ENCODE data around the gene SRXN1. TPM values are rescaled to one million over a fixed set of nuclear protein-coding genes. Genes with fewer than 3 reads are reported as not detected.
"Not testable (repeated sequence)": the region's sequence is repeated elsewhere in the genome, so short reads cannot be mapped to it uniquely, and the experiment has no call there.

Gene SRXN1
- 41.5 and 58.9 TPM in 2 replicates for total RNA-seq

- peak; percentile 71 for DNase-seq (ENCODE audit: low read depth)
Observed at GRCh38 chr20:653110-653589, at the start of gene SRXN1. Gene SRXN1, minus strand, starts transcription at chr20:653200. Its CDS starts 15 bp downstream, at chr20:653185.

DNA sequence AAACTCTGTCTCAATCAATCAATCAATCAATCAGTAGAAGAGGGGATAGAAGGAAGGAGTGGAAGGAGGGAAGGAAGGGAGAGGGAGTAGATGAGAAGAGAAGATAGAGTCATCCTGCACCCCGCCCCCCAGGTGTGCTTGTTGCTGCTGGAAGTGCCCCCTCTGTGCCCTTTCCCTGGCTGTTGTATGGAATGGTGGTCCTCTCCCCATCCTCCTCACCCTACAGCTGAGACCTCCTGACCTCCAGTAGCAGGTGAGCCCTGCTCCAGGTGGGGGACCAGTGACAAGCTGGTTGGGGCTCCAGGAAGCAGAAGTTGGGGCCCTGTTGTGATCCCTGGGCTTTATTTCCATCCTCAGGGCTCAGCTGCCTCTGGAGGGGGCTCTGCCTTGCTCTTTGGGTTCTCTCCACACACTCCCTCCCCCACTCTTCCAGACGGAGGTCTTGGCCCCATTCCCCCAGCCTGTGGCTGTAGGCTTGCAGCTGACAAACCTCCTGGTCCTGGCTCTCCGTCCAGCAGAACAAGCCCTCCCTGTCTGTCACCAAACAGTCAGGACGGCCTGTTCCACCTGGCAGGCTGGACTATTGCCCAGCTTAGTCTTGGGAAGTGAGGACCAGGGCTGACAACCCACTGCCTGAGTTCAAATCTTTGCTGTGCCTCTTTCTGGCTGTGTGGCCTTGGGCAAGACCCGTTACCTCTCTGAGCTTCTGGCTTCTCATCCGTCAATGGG lies 48.6 kb upstream of the SRXN1 start:
- no peak for DNase-seq (ENCODE audit: low read depth)

DNA sequence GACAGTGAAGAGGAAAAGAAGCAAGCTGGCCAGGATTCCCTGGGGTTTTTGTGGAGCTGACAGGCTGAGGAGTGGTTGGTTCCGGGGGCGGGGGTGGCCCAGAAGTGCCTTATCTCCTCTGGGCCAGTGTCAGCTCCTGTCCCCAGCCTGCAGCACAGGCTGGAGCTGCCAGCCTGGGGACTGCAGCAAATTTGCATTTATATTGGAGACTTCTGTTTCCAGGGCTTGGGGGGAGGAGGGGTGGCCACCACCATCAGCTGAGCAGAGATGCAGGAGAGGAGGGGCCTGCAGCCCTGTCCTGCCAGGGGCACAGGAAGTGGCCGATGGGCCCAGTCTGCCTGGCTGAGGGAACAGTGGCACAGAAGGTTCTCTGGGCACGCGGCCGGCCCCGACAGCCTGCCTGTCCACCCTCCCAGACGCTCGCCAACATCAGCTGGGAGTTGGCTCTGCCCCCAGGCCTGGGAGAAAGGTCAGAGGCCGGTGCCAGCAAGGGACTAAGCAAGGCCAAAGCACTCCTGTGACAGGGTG lies 46.9 kb upstream of the SRXN1 start:
- DNase-seq (ENCODE audit: low read depth): no peak

DNA sequence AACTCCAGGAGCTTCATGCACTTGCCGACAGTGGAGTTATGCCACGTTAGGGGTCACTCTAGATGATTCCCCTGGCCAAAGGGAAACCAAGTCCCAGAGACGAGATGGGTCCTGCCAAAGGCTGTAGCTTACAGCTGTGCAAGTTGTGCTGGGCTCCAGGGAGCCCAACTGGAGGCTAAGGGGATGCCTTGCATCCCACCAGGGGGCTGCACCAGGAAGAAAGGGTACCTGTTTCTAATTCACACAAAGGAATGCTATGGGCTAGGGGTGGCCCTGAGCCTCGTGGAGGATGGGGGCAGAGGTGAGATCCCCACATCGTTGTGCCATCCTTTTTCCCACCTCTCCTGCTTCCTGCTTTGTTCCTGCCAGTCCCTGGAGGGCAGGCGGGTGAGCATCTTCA lies 46.3 kb upstream of the SRXN1 start:
- DNase-seq (ENCODE audit: low read depth): no peak

DNA sequence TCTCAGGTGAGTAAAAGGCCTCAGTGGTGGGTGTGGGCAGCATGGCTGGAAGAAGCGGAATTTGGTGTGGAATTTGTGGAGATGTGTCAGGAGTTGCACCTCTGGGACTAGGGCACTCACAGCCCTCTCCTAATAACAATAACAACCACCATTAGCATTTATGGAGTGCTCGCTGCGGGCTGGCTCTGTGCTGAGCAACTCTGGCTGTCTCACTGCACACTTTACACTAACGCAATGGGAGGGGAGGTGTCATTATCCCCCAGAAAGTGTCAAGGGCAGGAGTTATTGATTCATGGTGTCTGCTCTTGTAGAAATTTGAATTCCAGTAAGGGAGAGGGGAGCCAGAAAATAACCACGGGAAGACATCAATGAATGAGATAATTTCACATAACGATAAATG lies 45.3 kb upstream of the SRXN1 start:
- DNase-seq (ENCODE audit: low read depth): no peak

DNA sequence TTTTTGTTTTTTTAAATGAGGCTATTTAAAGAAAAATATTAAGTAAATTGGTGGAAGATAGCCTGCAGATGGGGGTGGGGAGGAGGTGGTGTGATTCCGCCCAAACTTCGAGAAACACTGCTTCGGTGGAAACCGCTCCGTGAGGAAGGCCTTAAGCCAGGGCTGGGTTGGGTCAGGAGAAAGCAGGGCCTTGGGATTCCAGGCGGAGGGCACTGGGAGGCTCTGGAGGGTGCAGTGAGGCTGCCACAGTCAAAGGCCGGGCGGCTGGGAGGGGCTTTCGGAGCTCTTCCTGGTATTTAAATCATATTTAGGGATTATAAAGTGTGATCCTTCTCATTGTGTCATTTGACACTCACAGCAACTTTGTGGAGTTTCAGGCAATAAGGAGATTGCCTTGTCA lies 44.8 kb upstream of the SRXN1 start:
- DNase-seq (ENCODE audit: low read depth): no peak

DNA sequence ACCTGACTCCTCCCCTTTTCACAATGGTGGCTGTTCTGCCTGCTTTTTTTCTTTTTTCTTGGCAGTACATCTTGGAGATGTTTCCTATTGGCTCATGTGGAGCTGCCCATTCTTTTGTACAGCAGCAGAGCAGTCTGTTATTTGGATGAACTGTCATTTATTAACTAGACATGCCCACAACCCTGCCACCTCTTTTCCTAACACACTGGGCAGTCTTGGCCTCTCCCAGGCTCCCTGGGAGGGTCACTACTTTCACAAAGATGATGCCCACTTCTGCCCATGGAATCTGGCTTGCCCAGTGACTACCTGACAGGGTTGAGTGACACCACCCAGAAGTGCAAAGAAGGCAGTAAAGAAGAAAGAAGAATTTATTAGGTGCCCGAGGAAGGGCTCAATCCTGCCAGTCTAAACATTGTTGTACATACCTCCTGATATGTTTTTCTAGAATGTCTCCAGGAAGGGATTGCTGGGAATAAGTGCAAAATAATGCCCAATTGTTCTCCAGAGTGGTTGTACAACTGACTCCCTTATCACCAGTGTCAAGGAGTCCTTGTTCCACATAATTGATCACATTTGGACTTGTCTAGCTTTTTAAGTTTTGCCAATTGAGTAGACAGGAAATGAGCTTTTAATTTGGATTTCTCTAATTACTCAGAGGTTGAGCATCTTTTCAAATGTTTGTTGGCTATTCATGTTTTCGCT lies 42.3 kb upstream of the SRXN1 start:
- DNase-seq (ENCODE audit: low read depth): peak; percentile 41

DNA sequence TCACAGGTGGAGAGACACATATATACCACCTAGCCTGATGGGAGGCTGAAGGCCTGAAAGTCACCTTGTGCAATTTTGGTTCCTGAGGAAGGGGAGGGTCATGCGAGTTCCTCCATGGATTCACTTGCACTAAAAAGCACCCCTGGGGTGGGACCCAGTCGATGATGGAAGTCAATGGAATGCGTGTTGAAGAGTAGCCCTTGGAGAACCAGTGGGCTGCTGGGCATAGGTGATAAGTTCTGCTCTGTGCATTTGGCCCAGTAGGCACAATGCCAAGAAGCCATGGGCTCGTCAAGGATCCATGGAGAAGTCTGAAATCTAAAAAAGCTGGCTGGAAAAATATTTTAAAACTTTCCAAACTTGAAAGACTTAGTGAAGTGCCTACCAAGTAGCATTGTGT lies 41.5 kb upstream of the SRXN1 start:
- no peak for DNase-seq (ENCODE audit: low read depth)

DNA sequence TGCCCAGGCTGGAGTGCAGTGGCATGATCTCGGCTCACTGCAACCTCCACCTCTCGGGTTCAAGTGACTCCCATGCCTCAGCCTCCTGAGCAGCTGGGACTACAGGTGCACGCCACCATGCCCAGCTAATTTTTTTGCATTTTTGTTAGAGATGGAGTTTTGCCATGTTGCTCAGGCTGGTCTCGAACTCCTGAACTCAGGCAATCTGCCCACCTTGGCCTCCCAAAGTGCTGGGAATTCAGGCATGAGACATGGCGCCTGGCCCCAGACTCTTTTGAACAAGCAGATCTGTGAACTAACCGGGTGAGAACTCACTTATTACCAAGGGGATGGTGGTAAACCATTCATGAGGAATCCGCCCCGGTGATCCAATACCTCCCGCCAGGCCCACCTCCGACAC lies 40.8 kb upstream of the SRXN1 start:
- DNase-seq (ENCODE audit: low read depth): not testable (repeated sequence)

- DNase-seq (ENCODE audit: low read depth): no peak
Observed at GRCh38 chr20:692044-692443, 39.0 kb upstream of the SRXN1 start.

DNA sequence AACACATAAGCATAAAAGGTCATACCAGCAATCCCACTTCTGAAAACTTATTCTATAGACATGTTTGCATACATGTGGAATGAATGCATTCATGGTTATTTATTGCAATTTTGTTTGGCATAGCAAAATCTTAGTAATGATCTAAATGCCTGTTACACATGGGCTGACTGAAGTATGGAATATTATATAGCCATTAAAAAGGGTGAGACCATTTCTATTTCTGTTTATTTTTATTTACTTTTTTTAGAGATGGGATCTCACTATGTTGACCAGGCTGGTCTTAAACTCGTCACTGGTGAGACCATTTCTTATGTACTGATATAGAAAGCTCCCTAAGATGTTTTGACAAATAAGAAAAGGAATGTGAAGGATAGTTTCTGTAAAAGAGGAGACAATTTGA lies 36.9 kb upstream of the SRXN1 start:
- DNase-seq (ENCODE audit: low read depth): no peak

- no peak for DNase-seq (ENCODE audit: low read depth)
Observed at GRCh38 chr20:689348-689747, 36.3 kb upstream of the SRXN1 start.

DNA sequence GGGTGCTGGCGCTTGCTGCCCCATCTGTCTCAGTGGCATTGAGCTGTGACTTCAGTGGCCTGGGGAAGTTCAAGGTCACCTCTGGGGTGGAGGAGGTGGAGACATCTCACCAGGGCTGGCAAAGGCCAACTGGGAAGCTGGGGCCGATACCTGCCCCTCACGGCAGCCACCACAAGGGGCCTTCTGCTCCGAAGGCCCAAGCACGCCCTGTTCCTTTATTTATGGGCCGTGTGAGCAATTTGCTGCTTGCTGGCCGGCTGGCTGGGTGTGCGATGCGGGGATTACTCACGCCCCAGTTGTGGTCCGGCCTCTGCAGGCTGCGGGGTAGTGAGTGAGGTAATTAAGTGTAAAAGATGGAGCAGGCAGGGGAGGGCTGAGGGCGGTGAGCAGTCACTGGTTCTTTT lies 35.8 kb upstream of the SRXN1 start:
- DNase-seq (ENCODE audit: low read depth): peak; percentile 3

GRCh38 chr20:687468-688203 lies 34.6 kb upstream of the SRXN1 start:
- DNase-seq (ENCODE audit: low read depth): no peak

GRCh38 chr20:684676-685319 lies 31.8 kb upstream of the SRXN1 start:
- no peak for DNase-seq (ENCODE audit: low read depth)

GRCh38 chr20:682123-682522 lies 29.1 kb upstream of the SRXN1 start:
- DNase-seq (ENCODE audit: low read depth): no peak

DNA sequence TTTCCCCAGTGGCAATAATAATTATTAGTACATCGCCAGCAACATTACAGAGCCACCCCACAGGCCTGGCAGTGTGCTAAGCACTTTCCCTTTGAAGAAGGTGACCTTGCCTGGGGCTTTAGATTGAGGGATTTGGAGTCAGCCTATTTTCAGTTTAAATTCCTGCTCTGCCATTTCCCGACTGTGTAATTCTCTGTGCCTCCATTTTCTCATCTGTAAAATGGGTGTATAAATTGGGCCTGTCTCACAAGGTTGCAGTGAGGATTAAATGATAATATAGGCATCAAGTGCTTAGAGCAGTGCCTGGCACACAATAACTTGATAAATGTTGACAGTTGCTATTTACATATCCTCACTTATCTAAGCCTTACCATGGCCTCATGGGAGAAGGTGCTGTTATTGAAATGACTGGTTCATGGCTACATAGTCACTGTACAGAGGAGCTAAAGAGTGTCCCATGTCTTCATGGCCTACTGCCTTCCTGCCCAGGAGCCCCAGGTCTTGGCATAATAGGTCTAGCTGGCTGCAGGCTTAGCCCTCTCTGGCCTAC lies 27.7 kb upstream of the SRXN1 start:
- DNase-seq (ENCODE audit: low read depth): no peak

DNA sequence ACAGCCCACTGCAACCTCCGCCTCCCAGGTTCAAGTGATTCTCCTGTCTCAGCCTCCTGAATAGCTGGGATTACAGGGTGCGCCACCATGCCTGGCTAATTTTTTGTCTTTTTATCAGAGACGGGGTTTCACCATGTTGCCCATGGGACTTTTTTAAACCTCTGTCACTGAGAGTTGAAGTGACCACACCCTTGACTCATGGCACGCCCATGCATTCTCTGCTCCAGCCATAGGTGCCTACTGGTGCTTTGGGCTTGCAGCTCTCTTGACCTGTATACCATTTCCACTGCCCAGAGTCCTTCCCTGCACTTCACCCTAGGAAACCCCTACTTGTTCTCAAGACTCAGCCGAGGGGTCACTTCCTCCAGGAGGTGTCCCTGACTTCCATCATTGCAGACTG lies 25.0 kb upstream of the SRXN1 start:
- no peak for DNase-seq (ENCODE audit: low read depth)

GRCh38 chr20:676967-677366 lies 24.0 kb upstream of the SRXN1 start:
- no peak for DNase-seq (ENCODE audit: low read depth)

- DNase-seq (ENCODE audit: low read depth): no peak
Observed at GRCh38 chr20:676315-676937, 23.4 kb upstream of the SRXN1 start.

All from renal cortical epithelial cell (primary cell).